Loucy (cell line): ENCODE data around the gene FAM221A.

Experiments used
- H2AFZ ChIP-seq: fragments of 200-600 bp; sonication (generic); 2 replicates; pipeline ENCODE4 v1.6.0; 2016; ENCODE audit warnings: antibody characterized with exemption, mild to moderate bottlenecking, low read length, moderate library complexity
- H3F3A ChIP-seq: fragments of 200-600 bp; 2 replicates; pipeline ENCODE4 v1.6.0; 2016; ENCODE audit warnings: antibody characterized with exemption, low read depth, mild to moderate bottlenecking
- H3K27me3 ChIP-seq: fragments of 200-600 bp; sonication (generic); 2 replicates; pipeline ENCODE4 v1.6.1; 2014; ENCODE audit warnings: low read length, mild to moderate bottlenecking; ENCODE audit not compliant: insufficient read depth, poor library complexity, severe bottlenecking
- H3K36me3 ChIP-seq: fragments of 200-600 bp; sonication (generic); 2 replicates; pipeline ENCODE4 v1.6.1; 2016; ENCODE audit warnings: low read length; ENCODE audit not compliant: insufficient read depth
- H3K4me1 ChIP-seq: fragments of 200-600 bp; sonication (generic); 2 replicates; pipeline ENCODE4 v1.5.1; 2014; ENCODE audit warnings: low read length, mild to moderate bottlenecking; ENCODE audit not compliant: insufficient read depth, poor library complexity, severe bottlenecking
- H3K4me2 ChIP-seq: fragments of 200-600 bp; sonication (generic); 2 replicates; pipeline ENCODE4 v1.6.0; 2014; ENCODE audit warnings: antibody characterized with exemption, low read length, low read depth, mild to moderate bottlenecking; ENCODE audit not compliant: poor library complexity, severe bottlenecking
- H3K4me3 ChIP-seq: fragments of 200-600 bp; sonication (generic); 2 replicates; pipeline ENCODE4 v1.5.1; 2014; ENCODE audit warnings: low read length, mild to moderate bottlenecking, mixed read lengths; ENCODE audit not compliant: poor library complexity, severe bottlenecking
- H3K79me2 ChIP-seq: fragments of 200-600 bp; sonication (generic); 2 replicates; pipeline ENCODE4 v1.6.1; 2014; ENCODE audit warnings: low read length; ENCODE audit not compliant: insufficient read depth
- H3K9ac ChIP-seq: fragments of 200-600 bp; sonication (generic); 2 replicates; pipeline ENCODE4 v1.6.0; 2014; ENCODE audit warnings: mild to moderate bottlenecking, low read depth, low read length, moderate library complexity; ENCODE audit not compliant: poor library complexity, severe bottlenecking
- H3K9me2 ChIP-seq: fragments of 200-600 bp; sonication (generic); replicated peaks from 2 replicates; pipeline ENCODE4 v1.6.1; 2016; ENCODE audit warnings: low read depth, low read length, mixed read lengths
- H3K9me3 ChIP-seq: fragments of 200-600 bp; sonication (generic); 2 replicates; pipeline ENCODE4 v1.6.1; 2014; ENCODE audit warnings: mild to moderate bottlenecking, antibody characterized with exemption, low read length, low read depth; ENCODE audit not compliant: insufficient read depth
- H4K20me1 ChIP-seq: fragments of 200-600 bp; sonication (generic); 2 replicates; pipeline ENCODE4 v1.6.0; 2014; ENCODE audit warnings: antibody characterized with exemption, low read length, mild to moderate bottlenecking; ENCODE audit not compliant: insufficient read depth, poor library complexity, severe bottlenecking
- CTCF ChIP-seq: fragments of 200-600 bp; sonication (generic); conservative IDR thresholded peaks from 2 replicates; pipeline ENCODE4 v1.5.1; 2014; ENCODE audit warnings: mild to moderate bottlenecking, antibody characterized with exemption, low read length
- EZH2phosphoT487 ChIP-seq: fragments of 200-600 bp; IDR thresholded peaks from 2 replicates; pipeline ENCODE4 v1.6.1; 2018; ENCODE audit warnings: antibody characterized with exemption, mild to moderate bottlenecking, moderate library complexity, borderline replicate concordance

FAM221A gene

GRCh38 chr7:23662984-23663313 lies 17.1 kb upstream of the FAM221A start:
- Histone ChIP-seq H4K20me1 (no peaks in the 10 kb centered on the region), H3K79me2 (no peaks in the 10 kb centered on the region), H3K4me2 (no peak overlapping the region), H3K9ac (no peak overlapping the region), H3K9me2 (no peaks in the 10 kb centered on the region), H3K36me3 (no peaks in the 10 kb centered on the region), H2AFZ (no peak overlapping the region), H3K4me1 (peaks cover 8% of the 10 kb centered on the region), H3K4me3 (no peak overlapping the region), H3K27me3 (no peaks in the 10 kb centered on the region), H3F3A (no peaks in the 10 kb centered on the region), H3K9me3 (no peaks in the 10 kb centered on the region)
- TF ChIP-seq EZH2phosphoT487: no peak
- no peak for TF ChIP-seq CTCF

- TF ChIP-seq CTCF (no peak), EZH2phosphoT487 (no peak)
- Histone ChIP-seq H2AFZ (no peak overlapping the region), H3K4me1 (peaks cover 8% of the 10 kb centered on the region), H3K9me2 (no peaks in the 10 kb centered on the region), H4K20me1 (no peaks in the 10 kb centered on the region), H3K9me3 (no peaks in the 10 kb centered on the region), H3K9ac (no peak overlapping the region), H3K27me3 (no peaks in the 10 kb centered on the region), H3K4me3 (no peak overlapping the region), H3K36me3 (no peaks in the 10 kb centered on the region), H3K79me2 (no peaks in the 10 kb centered on the region), H3K4me2 (no peak overlapping the region), H3F3A (no peaks in the 10 kb centered on the region)
Observed at GRCh38 chr7:23664122-23664521, 15.9 kb upstream of the FAM221A start.

- Histone ChIP-seq H3K9ac (no peak overlapping the region), H2AFZ (no peak overlapping the region), H3K4me3 (no peak overlapping the region), H3K36me3 (no peaks in the 10 kb centered on the region), H3K9me3 (no peaks in the 10 kb centered on the region), H3K9me2 (no peaks in the 10 kb centered on the region), H3K27me3 (no peaks in the 10 kb centered on the region), H3F3A (no peaks in the 10 kb centered on the region), H4K20me1 (no peaks in the 10 kb centered on the region), H3K79me2 (no peaks in the 10 kb centered on the region), H3K4me1 (no peaks in the 10 kb centered on the region), H3K4me2 (no peak overlapping the region)
- TF ChIP-seq CTCF (no peak), EZH2phosphoT487 (no peak)
Observed at GRCh38 chr7:23672033-23672432, 8.0 kb upstream of the FAM221A start.
